Loucy (cell line): Measurements from ENCODE around the gene ATXN2.
"Not testable (repeated sequence)": the region's sequence is repeated elsewhere in the genome, so short reads cannot be mapped to it uniquely, and the experiment has no call there.

ENCODE experiments used
- H2AFZ ChIP-seq: fragments of 200-600 bp; sonication (generic); 2 replicates; pipeline ENCODE4 v1.6.0; 2016; ENCODE audit warnings: antibody characterized with exemption, mild to moderate bottlenecking, low read length, moderate library complexity
- H3F3A ChIP-seq: fragments of 200-600 bp; 2 replicates; pipeline ENCODE4 v1.6.0; 2016; ENCODE audit warnings: antibody characterized with exemption, low read depth, mild to moderate bottlenecking
- H3K27me3 ChIP-seq: fragments of 200-600 bp; sonication (generic); 2 replicates; pipeline ENCODE4 v1.6.1; 2014; ENCODE audit warnings: low read length, mild to moderate bottlenecking; ENCODE audit not compliant: insufficient read depth, poor library complexity, severe bottlenecking
- H3K36me3 ChIP-seq: fragments of 200-600 bp; sonication (generic); 2 replicates; pipeline ENCODE4 v1.6.1; 2016; ENCODE audit warnings: low read length; ENCODE audit not compliant: insufficient read depth
- H3K4me1 ChIP-seq: fragments of 200-600 bp; sonication (generic); 2 replicates; pipeline ENCODE4 v1.5.1; 2014; ENCODE audit warnings: low read length, mild to moderate bottlenecking; ENCODE audit not compliant: insufficient read depth, poor library complexity, severe bottlenecking
- H3K4me2 ChIP-seq: fragments of 200-600 bp; sonication (generic); 2 replicates; pipeline ENCODE4 v1.6.0; 2014; ENCODE audit warnings: antibody characterized with exemption, low read length, low read depth, mild to moderate bottlenecking; ENCODE audit not compliant: poor library complexity, severe bottlenecking
- H3K4me3 ChIP-seq: fragments of 200-600 bp; sonication (generic); 2 replicates; pipeline ENCODE4 v1.5.1; 2014; ENCODE audit warnings: low read length, mild to moderate bottlenecking, mixed read lengths; ENCODE audit not compliant: poor library complexity, severe bottlenecking
- H3K79me2 ChIP-seq: fragments of 200-600 bp; sonication (generic); 2 replicates; pipeline ENCODE4 v1.6.1; 2014; ENCODE audit warnings: low read length; ENCODE audit not compliant: insufficient read depth
- H3K9ac ChIP-seq: fragments of 200-600 bp; sonication (generic); 2 replicates; pipeline ENCODE4 v1.6.0; 2014; ENCODE audit warnings: mild to moderate bottlenecking, low read depth, low read length, moderate library complexity; ENCODE audit not compliant: poor library complexity, severe bottlenecking
- H3K9me2 ChIP-seq: fragments of 200-600 bp; sonication (generic); replicated peaks from 2 replicates; pipeline ENCODE4 v1.6.1; 2016; ENCODE audit warnings: low read depth, low read length, mixed read lengths
- H3K9me3 ChIP-seq: fragments of 200-600 bp; sonication (generic); 2 replicates; pipeline ENCODE4 v1.6.1; 2014; ENCODE audit warnings: mild to moderate bottlenecking, antibody characterized with exemption, low read length, low read depth; ENCODE audit not compliant: insufficient read depth
- H4K20me1 ChIP-seq: fragments of 200-600 bp; sonication (generic); 2 replicates; pipeline ENCODE4 v1.6.0; 2014; ENCODE audit warnings: antibody characterized with exemption, low read length, mild to moderate bottlenecking; ENCODE audit not compliant: insufficient read depth, poor library complexity, severe bottlenecking
- EZH2phosphoT487 ChIP-seq: fragments of 200-600 bp; IDR thresholded peaks from 2 replicates; pipeline ENCODE4 v1.6.1; 2018; ENCODE audit warnings: antibody characterized with exemption, mild to moderate bottlenecking, moderate library complexity, borderline replicate concordance
- TF ChIP-seq, protein P1 (sequence below): fragments of 200-600 bp; sonication (generic); conservative IDR thresholded peaks from 2 replicates; pipeline ENCODE4 v1.5.1; 2014; ENCODE audit warnings: mild to moderate bottlenecking, antibody characterized with exemption, low read length

The ATXN2 gene

DNA sequence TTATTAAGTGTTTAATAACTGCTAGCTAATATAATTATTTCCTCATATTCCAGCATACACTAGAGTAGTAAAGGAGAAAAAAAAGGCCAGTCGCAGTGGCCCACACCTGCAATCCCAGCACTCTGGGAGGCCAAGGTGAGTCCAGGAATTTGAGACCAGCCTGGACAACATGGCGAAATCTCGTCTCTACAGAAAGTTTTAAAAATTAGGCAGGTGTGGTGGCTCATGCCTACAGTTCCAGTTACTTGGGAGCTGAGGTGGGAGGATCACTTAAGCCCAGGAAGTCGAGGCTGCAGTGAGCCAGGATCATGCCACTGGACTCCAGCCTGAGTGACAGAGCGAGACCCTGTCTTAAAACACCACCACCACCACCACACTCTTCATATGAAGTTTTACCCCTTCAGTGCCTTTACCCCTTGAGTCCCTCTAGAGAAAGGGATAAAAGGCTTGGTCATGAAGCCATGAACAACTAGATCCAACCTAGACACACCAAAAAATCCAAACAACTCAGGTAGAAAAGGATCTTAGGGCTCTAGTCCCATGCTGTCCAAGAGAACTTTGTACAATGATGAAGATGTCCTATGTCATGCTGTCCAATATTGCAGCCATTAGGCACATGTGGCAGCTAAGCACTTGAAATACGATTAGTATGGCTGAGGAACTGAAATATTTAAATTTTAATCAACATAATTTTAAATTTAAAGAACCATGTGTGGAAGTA is 29.6 kb downstream of the ATXN2 start:
- H3K4me2 ChIP-seq, result no peak overlapping the region

DNA sequence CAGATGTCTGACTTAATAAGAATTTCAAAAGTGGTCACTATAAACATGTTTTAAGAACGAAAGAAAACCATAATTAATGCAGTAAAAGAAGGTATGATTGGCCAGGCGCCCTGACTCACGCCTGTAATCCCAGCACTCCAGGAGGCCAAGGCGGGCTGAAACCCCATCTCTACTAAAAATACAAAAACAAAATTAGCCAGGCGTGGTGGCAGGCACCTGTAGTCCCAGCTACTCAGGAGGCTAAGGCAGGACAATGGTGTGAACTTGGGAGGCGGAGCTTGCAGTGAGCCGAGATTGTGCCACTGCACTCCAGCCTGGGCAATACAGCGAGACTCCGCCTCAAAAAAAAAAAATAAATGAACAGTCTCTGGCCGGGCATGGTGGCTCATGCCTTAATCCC is 38.3 kb downstream of the ATXN2 start:
- H3K9me2 ChIP-seq, H3K4me2 ChIP-seq, H2AFZ ChIP-seq, H3K9ac ChIP-seq, H3K9me3 ChIP-seq, H3F3A ChIP-seq, H3K27me3 ChIP-seq, H3K36me3 ChIP-seq, H3K4me3 ChIP-seq: not testable (repeated sequence)
- H3K4me1 ChIP-seq, result peaks cover 11% of the 10 kb centered on the region
- peaks cover 86% of the 10 kb centered on the region for H3K79me2 ChIP-seq
- H4K20me1 ChIP-seq, result peaks cover 41% of the 10 kb centered on the region

More for the DNA sequence above, 29.6 kb downstream of the ATXN2 start:
- H3K27me3 ChIP-seq, result no peaks in the 10 kb centered on the region
- H4K20me1 ChIP-seq, result peaks cover 28% of the 10 kb centered on the region
- H3K36me3 ChIP-seq, result peaks cover 10% of the 10 kb centered on the region
- H2AFZ ChIP-seq, result no peak overlapping the region
- TF ChIP-seq, protein P1, sequence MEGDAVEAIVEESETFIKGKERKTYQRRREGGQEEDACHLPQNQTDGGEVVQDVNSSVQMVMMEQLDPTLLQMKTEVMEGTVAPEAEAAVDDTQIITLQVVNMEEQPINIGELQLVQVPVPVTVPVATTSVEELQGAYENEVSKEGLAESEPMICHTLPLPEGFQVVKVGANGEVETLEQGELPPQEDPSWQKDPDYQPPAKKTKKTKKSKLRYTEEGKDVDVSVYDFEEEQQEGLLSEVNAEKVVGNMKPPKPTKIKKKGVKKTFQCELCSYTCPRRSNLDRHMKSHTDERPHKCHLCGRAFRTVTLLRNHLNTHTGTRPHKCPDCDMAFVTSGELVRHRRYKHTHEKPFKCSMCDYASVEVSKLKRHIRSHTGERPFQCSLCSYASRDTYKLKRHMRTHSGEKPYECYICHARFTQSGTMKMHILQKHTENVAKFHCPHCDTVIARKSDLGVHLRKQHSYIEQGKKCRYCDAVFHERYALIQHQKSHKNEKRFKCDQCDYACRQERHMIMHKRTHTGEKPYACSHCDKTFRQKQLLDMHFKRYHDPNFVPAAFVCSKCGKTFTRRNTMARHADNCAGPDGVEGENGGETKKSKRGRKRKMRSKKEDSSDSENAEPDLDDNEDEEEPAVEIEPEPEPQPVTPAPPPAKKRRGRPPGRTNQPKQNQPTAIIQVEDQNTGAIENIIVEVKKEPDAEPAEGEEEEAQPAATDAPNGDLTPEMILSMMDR, result no peak
- no peak for TF ChIP-seq EZH2phosphoT487
- H3F3A ChIP-seq, result no peaks in the 10 kb centered on the region
- H3K4me3 ChIP-seq, result no peak overlapping the region
- peaks cover 14% of the 10 kb centered on the region for H3K4me1 ChIP-seq
- no peak overlapping the region for H3K9ac ChIP-seq
- peaks cover 94% of the 10 kb centered on the region for H3K79me2 ChIP-seq
- H3K9me3 ChIP-seq, result no peaks in the 10 kb centered on the region
- no peaks in the 10 kb centered on the region for H3K9me2 ChIP-seq

- Histone ChIP-seq H3F3A (no peaks in the 10 kb centered on the region), H3K36me3 (peaks cover 20% of the 10 kb centered on the region; the same call in 1 of the 2 replicates), H4K20me1 (peaks cover 29% of the 10 kb centered on the region), H3K4me2 (no peak overlapping the region), H3K4me1 (peaks cover 11% of the 10 kb centered on the region), H2AFZ (no peak overlapping the region), H3K4me3 (no peak overlapping the region), H3K27me3 (no peaks in the 10 kb centered on the region), H3K9me2 (no peaks in the 10 kb centered on the region), H3K9me3 (no peaks in the 10 kb centered on the region), H3K79me2 (peaks cover 91% of the 10 kb centered on the region), H3K9ac (no peak overlapping the region)
- no peak for TF ChIP-seq EZH2phosphoT487
- TF ChIP-seq, protein P1, result no peak
Observed at GRCh38 chr12:111558107-111558376, 41.1 kb downstream of the ATXN2 start.
